H54 (cell line): Measurements from ENCODE around the gene PHAF1.
A peak's percentile ranks its signal among the peaks of the same experiment; 100 is the strongest.

Experiments
- DNase-seq: peaks from one replicate; pipeline ENCODE4 v3.0.0; 2011; ENCODE audit warnings: low spot score, mixed read lengths; ENCODE audit not compliant: insufficient read length
- FAIRE-seq: peaks from 3 replicates; lab custom pipeline; 2011; peaks lifted over from hg19 to GRCh38; lab: Jason Lieb, UNC
- POLR2A ChIP-seq: IDR thresholded peaks from 2 replicates; pipeline ENCODE4 v1.6.1; 2011; ENCODE audit warnings: low read depth, mild to moderate bottlenecking, low read length

Gene PHAF1

DNA sequence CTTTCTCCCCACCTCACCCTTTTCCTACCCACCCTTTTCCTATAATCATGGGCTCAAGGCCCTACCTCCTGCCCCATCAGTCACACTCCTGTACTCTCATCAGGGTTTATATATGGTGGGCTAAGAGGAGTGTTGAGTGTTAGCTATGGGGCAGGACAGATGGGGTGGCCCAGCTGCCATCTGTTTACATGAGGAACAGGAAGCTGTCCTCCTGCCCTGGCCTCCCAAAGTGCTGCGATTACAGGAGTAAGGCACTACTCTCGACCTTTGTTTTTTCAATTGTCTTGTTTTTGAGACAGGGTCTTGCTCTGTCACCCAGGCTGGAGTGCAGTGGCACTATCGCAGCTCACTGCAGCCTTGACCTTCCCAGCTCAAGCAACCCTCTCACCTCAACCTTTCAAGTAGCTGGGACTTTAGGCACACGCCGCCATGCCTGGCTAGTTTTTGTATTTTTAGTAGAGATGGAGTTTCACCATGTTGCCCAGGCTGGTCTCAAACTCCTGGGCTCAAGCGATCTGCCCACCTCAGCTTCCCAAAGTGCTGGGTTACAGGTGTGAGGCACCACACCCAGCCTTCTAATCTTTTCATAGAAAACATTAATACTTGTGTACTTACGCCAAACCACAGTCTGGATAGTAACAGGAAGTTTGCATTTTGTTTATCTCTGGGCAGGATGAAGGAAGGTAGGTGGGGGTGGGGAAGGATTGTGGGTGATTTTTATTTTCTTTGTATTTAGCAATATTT lies 48.3 kb downstream of the PHAF1 start:
- TF ChIP-seq POLR2A = no peak
- no peak for DNase-seq
- FAIRE-seq = no peak

DNA sequence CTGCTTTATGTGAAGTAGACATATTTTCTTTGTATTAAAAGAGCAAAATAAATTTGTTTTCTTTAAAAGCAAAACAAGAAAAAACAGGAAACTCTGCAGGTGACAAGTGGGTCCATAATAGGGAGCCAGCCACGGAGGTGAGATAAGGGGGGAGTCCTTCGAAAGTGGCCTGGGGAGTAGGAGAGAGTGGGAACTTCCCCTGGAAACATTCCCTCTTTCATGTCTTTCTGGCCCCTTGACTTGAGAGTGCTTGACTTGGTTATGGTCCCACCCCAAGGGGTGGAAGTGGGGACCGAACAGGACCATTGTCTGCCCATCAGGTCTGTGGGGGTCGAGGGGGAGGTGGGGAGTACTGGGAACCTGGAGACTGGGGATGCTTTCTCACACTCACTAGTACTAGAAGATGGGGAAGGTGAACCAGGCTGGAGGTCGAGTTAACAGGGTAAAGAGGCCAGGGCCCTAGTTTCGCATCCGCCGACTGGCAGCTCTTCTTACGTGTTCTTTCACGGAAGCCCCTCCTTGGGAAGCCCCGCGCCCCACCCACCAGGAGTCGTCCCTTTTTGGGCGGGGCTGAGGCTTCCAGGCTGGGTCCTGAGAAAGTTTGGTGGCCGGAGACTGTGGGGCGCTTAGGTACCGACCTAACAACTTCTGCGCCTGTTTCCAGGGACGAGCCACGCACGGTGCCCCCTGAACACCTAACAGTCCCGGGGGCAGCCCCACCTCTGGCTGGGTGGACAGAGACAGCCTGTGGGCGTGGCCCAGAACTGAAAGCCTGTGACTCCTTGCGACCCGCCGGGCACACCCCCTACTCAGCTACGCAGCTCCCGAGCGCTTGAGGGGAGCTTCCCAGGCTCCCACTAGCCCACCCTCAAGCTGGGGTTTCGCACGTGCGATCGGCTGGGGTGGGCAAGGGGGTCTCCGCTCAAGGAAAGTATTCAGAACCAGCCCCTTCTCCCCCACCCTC lies 49.2 kb downstream of the PHAF1 start:
- no peak for TF ChIP-seq POLR2A
- DNase-seq = no peak
- FAIRE-seq = no peak

DNA sequence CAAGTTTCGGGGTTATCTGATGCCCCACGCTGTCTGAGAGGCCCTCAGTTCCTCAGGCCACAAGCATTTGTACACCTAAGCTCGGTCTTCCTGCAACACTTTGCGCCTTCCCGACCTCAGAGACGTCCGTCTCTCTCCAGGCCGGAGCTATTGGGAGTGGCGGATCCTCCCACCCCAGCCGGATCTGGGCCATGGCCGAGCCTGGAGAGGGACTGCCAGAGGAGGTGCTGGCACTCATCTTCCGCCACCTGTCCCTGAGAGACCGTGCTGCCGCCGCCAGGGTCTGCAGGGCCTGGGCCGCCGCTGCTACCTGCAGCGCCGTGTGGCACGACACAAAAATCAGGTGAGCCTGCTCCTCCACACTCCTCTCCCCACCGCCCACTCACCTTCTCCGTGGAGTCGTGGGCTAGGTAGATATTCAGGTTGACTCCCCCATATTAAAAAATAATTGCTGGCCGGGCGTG lies 51.9 kb downstream of the PHAF1 start:
- FAIRE-seq (no peak), DNase-seq (no peak)
- TF ChIP-seq POLR2A = no peak

DNA sequence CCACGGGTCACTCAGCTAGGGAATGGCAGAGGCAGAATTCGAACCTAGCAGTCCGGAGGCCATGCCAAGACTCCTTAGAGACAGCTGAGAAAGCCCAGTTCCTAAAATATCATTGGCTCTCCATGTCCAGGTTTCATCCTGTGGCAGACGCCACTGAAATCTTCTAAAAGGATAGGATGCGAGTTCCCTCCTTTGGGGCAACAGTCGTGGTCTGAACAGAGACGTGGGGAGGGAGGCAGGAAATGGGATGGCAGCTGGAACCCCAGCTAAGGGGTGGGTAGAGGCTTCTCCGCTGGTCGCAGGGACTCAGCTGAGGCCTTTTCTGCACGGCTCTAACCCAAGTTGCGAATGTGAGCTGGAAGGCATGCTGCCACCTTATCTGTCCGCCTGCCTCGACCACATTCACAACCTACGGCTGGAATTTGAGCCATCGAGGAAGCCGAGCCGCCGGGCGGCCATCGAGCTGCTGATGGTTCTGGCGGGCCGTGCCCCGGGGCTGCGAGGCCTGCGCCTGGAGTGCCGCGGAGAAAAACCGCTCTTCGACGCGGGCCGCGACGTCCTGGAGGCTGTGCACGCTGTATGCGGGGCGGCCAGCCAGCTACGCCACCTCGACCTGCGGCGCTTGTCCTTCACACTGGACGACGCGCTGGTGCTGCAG lies 52.9 kb downstream of the PHAF1 start:
- DNase-seq = peak; percentile 72
- no peak for TF ChIP-seq POLR2A
- no peak for FAIRE-seq

DNA sequence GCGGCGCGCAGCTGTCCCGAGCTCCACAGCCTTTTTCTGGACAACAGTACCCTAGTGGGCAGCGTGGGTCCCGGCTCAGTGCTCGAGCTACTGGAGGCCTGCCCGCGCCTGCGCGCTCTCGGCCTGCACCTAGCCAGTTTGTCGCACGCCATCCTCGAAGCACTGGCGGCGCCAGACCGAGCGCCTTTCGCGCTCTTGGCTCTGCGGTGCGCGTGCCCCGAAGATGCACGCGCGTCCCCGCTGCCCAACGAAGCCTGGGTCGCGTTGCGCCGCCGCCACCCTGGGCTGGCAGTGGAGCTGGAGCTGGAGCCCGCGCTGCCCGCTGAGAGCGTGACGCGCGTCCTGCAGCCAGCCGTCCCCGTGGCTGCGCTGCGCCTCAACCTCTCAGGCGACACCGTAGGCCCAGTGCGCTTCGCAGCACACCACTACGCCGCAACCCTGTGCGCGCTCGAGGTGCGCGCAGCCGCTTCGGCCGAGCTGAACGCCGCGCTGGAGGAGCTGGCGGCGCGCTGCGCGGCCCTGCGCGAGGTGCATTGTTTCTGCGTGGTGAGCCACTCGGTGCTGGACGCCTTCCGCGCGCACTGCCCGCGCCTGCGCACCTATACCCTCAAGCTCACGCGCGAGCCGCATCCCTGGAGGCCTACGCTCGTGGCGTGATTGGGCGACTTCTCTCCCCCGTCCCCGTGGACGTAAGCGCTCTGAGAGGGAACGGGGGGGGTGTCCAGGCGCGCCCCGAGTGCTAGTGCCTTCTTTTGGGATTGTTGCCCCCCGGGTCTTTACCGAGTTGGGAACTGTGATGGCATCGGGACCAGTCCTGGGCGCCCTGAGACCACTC lies 53.6 kb downstream of the PHAF1 start:
- no peak for TF ChIP-seq POLR2A
- DNase-seq (no peak), FAIRE-seq (no peak)

DNA sequence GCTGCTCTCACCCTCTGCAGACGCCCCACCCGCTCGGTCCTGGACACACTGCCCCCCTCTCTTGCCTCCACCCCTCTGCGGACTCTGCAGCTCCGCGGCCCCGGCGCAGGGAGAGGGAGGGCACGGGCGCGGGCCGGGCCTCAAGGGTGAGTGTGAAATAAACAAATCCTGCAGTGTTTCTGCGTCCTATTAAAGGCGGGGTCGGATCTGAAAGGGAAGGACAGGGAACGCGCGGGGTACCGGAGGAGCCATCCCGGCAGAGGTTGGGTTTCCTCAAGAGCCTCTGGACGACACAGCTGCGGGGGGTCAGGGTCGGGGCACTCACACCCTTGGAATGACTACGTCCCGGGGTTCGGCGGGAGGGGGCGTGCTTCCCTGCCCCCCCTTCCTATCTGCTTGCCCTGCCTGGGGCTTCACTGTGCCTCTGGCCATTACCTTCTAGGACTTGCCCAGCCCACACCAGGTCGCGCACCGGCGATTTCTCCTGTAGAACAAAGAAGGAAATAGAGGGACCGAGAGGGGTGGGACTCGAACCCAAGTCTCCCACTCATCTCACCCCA lies 54.3 kb downstream of the PHAF1 start:
- DNase-seq = no peak
- no peak for TF ChIP-seq POLR2A
- no peak for FAIRE-seq

DNA sequence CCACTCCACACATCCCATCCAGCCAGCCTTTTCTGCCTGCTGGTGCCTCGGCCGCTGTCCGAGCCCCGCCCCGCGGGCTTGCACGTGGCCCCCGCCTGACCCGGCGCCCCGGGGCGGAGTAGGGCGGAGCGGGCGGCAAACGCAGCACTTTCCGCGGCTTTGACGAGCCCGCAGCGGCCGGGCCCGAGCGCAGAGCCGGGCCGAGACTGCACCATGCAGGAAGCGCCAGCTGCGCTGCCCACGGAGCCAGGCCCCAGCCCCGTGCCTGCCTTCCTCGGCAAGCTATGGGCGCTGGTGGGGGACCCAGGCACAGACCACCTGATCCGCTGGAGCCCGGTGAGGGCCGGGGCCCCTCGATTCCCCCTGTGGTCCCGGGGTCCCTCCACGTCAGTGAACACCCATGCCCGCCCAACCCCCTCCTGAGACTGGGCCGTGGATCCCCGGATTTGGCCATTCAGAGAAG lies 54.9 kb downstream of the PHAF1 start, which contains the start of gene HSF4:
Gene HSF4 (plus strand): TSS at position 147 of the 463 bp plus-strand sequence. CDS start 67 bp downstream, at position 214.
- no peak for TF ChIP-seq POLR2A
- no peak for DNase-seq
- no peak for FAIRE-seq

DNA sequence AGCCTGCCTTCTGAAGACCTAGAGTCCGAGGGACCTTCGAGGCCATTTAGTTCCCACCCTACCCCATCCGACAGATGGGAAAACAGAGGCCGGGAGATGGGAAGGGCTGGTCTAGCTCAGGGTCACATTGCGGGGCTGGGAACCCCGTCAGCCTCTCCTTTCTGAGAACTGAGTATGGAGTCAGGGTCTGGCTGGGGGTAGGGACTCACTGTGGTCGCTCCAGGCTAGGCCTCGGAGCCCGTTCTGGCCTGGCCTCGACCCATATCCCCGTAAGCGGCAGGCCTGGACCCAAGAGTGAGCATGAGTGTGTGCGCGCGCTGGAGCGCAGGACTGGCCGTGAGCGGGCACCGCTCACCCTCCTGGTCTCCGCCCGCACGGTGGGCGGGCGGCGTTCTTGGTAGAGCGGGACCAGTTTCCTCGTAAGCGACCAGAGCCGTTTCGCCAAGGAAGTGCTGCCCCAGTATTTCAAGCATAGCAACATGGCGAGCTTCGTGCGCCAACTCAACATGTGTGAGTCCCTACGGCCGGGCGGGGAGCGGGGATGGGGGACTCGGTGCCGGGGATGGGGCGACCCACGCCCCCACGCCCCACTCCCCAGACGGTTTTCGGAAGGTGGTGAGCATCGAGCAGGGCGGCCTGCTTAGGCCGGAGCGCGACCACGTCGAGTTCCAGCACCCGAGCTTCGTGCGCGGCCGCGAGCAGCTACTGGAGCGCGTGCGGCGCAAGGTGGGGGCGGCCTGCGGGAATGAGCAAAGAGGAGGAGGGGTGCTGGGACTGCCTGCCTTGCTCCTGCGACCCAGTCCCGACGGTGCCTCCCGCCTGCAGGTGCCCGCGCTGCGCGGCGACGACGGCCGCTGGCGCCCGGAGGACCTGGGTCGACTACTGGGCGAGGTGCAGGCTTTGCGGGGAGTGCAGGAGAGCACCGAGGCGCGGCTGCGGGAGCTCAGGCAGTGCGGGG lies 55.7 kb downstream of the PHAF1 start:
- FAIRE-seq = no peak
- TF ChIP-seq POLR2A = no peak

DNA sequence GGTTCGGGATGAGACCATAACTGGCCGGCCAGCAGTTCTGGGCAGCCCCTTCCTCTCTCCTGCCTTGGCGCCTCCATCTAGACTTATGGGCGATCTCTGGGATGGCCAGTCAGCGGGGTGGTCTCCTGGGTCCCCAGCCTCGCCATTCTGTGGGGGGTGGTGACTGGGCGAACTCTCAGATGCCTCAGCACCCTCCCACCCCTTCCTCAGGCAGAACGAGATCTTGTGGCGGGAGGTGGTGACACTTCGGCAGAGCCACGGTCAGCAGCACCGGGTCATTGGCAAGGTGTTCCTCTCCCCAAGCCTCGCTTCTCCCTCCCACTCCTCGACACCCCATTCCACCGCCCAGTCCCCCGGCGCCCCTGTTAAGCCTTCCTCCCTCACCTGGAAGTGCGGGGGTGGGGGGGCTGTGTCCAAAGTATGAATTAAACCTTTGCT lies 56.4 kb downstream of the PHAF1 start:
- DNase-seq (no peak), FAIRE-seq (no peak)
- TF ChIP-seq POLR2A = no peak

More for the DNA sequence above, 55.7 kb downstream of the PHAF1 start:
- no peak for DNase-seq

DNA sequence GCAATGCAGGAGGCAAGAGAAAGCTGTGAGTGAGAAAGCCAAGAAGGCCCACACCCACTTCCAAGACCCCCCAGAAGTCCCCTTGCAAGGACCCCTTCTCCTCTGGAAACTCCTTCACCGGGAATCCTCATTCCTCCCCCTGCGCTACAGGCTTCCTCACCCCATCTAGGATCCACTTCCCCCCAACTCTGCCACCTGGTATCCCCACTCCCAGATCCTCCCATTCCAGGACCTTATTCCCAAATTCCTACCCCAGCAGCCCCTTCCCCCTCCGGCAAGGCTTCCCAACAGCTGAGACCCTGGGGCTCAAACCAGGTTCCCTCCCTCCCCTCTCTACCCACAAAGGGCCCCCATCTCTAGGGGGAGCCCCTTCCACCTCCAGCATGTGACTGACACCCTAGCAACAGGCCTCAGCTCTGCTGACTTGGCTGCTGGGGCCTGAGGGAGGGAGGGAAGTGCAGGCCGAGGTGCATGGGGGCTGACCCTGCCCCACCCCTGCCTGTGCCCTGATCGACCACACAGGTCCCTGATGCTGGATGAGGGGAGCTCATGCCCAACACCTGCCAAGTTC lies 56.9 kb downstream of the PHAF1 start:
- DNase-seq (no peak), FAIRE-seq (no peak)
- TF ChIP-seq POLR2A = no peak

DNA sequence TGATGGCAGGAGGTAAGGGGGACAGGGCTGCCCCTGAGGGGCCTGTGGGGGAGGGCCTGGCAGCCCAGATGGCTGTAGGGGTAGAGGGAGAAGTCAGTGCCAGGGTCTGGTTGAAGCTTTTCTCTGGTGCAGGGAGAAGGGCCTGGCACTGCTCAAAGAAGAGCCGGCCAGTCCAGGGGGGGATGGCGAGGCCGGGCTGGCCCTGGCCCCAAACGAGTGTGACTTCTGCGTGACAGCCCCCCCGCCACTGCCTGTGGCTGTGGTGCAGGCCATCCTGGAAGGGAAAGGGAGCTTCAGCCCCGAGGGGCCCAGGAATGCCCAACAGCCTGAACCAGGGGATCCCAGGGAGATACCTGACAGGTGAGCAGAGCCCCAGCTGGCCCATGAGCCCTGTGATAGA lies 57.8 kb downstream of the PHAF1 start:
- no peak for DNase-seq
- FAIRE-seq = no peak
- no peak for TF ChIP-seq POLR2A
